Adrenal gland (tissue), 5 donors: ENCODE measurements around the gene SLC9A2.

Experiments used
- POLR2A ChIP-seq, 2 donors: fragments of 450-650 bp; IDR thresholded peaks; one replicate each; pipeline ENCODE4 v1.6.1; 2017; ENCODE audit warnings: antibody characterized with exemption in 2 of 2, mild to moderate bottlenecking in 2 of 2, moderate library complexity in 1 of 2
- TF ChIP-seq, protein P1 (sequence below), 6 experiments: fragments of 450-650 bp in 4 of 6; fragments of 200-600 bp in 2 of 6; sonication (generic) in 1 of 6; IDR thresholded peaks; 1 replicate in 5 of 6; 2 replicates in 1 of 6; pipeline versions ENCODE4 v1.5.1 to v1.8.0; 2016 to 2021; ENCODE audit warnings: antibody characterized with exemption in 6 of 6, mild to moderate bottlenecking in 2 of 6, moderate library complexity in 1 of 6
- donor health status: DM: no; HTN: no; CAD: no.

- TF ChIP-seq, protein P1, sequence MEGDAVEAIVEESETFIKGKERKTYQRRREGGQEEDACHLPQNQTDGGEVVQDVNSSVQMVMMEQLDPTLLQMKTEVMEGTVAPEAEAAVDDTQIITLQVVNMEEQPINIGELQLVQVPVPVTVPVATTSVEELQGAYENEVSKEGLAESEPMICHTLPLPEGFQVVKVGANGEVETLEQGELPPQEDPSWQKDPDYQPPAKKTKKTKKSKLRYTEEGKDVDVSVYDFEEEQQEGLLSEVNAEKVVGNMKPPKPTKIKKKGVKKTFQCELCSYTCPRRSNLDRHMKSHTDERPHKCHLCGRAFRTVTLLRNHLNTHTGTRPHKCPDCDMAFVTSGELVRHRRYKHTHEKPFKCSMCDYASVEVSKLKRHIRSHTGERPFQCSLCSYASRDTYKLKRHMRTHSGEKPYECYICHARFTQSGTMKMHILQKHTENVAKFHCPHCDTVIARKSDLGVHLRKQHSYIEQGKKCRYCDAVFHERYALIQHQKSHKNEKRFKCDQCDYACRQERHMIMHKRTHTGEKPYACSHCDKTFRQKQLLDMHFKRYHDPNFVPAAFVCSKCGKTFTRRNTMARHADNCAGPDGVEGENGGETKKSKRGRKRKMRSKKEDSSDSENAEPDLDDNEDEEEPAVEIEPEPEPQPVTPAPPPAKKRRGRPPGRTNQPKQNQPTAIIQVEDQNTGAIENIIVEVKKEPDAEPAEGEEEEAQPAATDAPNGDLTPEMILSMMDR (IDR thresholded peaks at IDR 0.05), result no peak
- no peak for TF ChIP-seq POLR2A (IDR thresholded peaks at IDR 0.05)
Measured at GRCh38 chr2:102674836-102675235, 55.5 kb downstream of the SLC9A2 start.
